Left renal cortex interstitium (tissue), 4 donors: Measurements from ENCODE around the gene IGF2BP2. TPM values are rescaled to one million over a fixed set of nuclear protein-coding genes. Genes with fewer than 3 reads are reported as not detected.

Experiments
- DNase-seq, 4 donors: peaks; one replicate each; pipeline ENCODE4 v3.0.0-alpha.2; 2013; ENCODE audit warnings: low read depth in 4 of 4, low spot score in 2 of 4, missing footprints in 1 of 4
- polyA plus RNA-seq, 4 donors: library from polyadenylated mRNA; unstranded; fragments of 120-200 nt; gene quantifications; one replicate each; pipeline ENCODE4 v1.2.1, GENCODE V29; 2013; ENCODE audit not compliant: insufficient read length in 4 of 4

IGF2BP2 gene
- polyA plus RNA-seq, 4 donors, result 78.3 to 123 (median 103) TPM

- DNase-seq, result no peak
Measured at GRCh38 chr3:185606196-185606595, 218.6 kb downstream of the IGF2BP2 start.

- DNase-seq, result no peak
Measured at GRCh38 chr3:185605566-185605965, 219.3 kb downstream of the IGF2BP2 start.

- no peak for DNase-seq
Measured at GRCh38 chr3:185595526-185595925, 229.3 kb downstream of the IGF2BP2 start.

- no peak for DNase-seq
Measured at GRCh38 chr3:185594073-185594472, 230.8 kb downstream of the IGF2BP2 start.

Other genes with a start within 250 kb of the IGF2BP2 start
- 10 to 100 TPM; 38.4 to 54.4 (median 46.4) TPM for gene SENP2, start 238.7 kb downstream of the IGF2BP2 start, polyA plus RNA-seq
- gene TRA2B, start 113.0 kb upstream of the IGF2BP2 start, polyA plus RNA-seq, result 100 to 1,000 TPM; 268 to 301 (median 285) TPM